Measurements from ENCODE around the gene NAV2. TPM values are rescaled to one million over a fixed set of nuclear protein-coding genes. Genes with fewer than 3 reads are reported as not detected.
A peak's percentile ranks its signal among the peaks of the same experiment; 100 is the strongest.

NAV2 gene
- polyA plus RNA-seq, 3 donors, result not detected

GRCh38 chr11:19980388-19980787, 267.8 kb downstream of the NAV2 start:
- Histone ChIP-seq H3K27ac (ENCODE audit: low read depth in 1 of 2, low read length in 2 of 2) (no peak overlapping the region), H3K36me3 (replicated peaks in 1 of 2; ENCODE audit: control insufficient read depth in 1 of 2, insufficient read depth in 2 of 2, low read length in 2 of 2) (no peaks in the 10 kb centered on the region), H2AFZ (ENCODE audit: insufficient read depth, low read depth, low read length, poor library complexity, severe bottlenecking) (no peak overlapping the region), H3K79me2 (ENCODE audit: insufficient read depth, low read length) (no peaks in the 10 kb centered on the region), H3K9ac (ENCODE audit: insufficient read depth, low read length, poor library complexity, severe bottlenecking) (no peak overlapping the region), H4K20me1 (ENCODE audit: insufficient read depth, low read length) (no peaks in the 10 kb centered on the region), H3K4me1 (ENCODE audit: control insufficient read depth in 1 of 2, insufficient read depth in 2 of 2, low read length in 2 of 2) (no peaks in the 10 kb centered on the region), H3K9me3 (replicated peaks in 1 of 2; ENCODE audit: control insufficient read depth in 1 of 2, insufficient read depth in 1 of 2, low read length in 2 of 2) (no peaks in the 10 kb centered on the region), H3K4me3 (replicated peaks in 1 of 3; ENCODE audit: low read depth in 2 of 3, low read length in 3 of 3) (no peak overlapping the region), H3K27me3 (ENCODE audit: control insufficient read depth in 2 of 2, insufficient read depth in 2 of 2, low read length in 2 of 2) (no peaks in the 10 kb centered on the region), H3K4me2 (replicated peaks; ENCODE audit: extremely low read depth, low read length, poor library complexity, severe bottlenecking) (no peak overlapping the region)
- H3K27ac Mint-ChIP-seq, result no peak overlapping the region
- H3K4me3 Mint-ChIP-seq, result no peak overlapping the region
- DNase-seq, result no peak
- no peaks in the 10 kb centered on the region for H3K36me3 Mint-ChIP-seq
- no peak for TF ChIP-seq CTCF (IDR thresholded peaks at IDR 0.05)
- H3K9me3 Mint-ChIP-seq, result no peaks in the 10 kb centered on the region
- peaks cover 0 to 4% (median 0%) of the 10 kb centered on the region in 3 donors for H3K27me3 Mint-ChIP-seq (ENCODE audit: low read depth in 3 of 3)
- intact Hi-C loops (cut with micrococcal nuclease), result no loop called here
- WGBS (ENCODE audit: insufficient coverage), result no CpG with 5 or more reads among the region's 1 CpG
- H3K4me1 Mint-ChIP-seq, result peaks cover 8% of the 10 kb centered on the region

- H3K4me1 ChIP-seq (ENCODE audit: control insufficient read depth in 1 of 2, insufficient read depth in 2 of 2, low read length in 2 of 2), result no peaks in the 10 kb centered on the region
- H3K4me3 ChIP-seq (replicated peaks in 1 of 3; ENCODE audit: low read depth in 2 of 3, low read length in 3 of 3), result no peak overlapping the region
- H3K9me3 Mint-ChIP-seq, result no peaks in the 10 kb centered on the region
- H3K36me3 Mint-ChIP-seq, result no peaks in the 10 kb centered on the region
- H3K36me3 ChIP-seq (replicated peaks in 1 of 2; ENCODE audit: control insufficient read depth in 1 of 2, insufficient read depth in 2 of 2, low read length in 2 of 2), result no peaks in the 10 kb centered on the region
- no peak overlapping the region for H3K27ac ChIP-seq (ENCODE audit: low read depth in 1 of 2, low read length in 2 of 2)
- peaks cover 0 to 4% (median 0%) of the 10 kb centered on the region in 3 donors for H3K27me3 Mint-ChIP-seq (ENCODE audit: low read depth in 3 of 3)
- no peak overlapping the region for H3K4me3 Mint-ChIP-seq
- no peaks in the 10 kb centered on the region for H3K27me3 ChIP-seq (ENCODE audit: control insufficient read depth in 2 of 2, insufficient read depth in 2 of 2, low read length in 2 of 2)
- H2AFZ ChIP-seq (ENCODE audit: insufficient read depth, low read depth, low read length, poor library complexity, severe bottlenecking), result no peak overlapping the region
- no peaks in the 10 kb centered on the region for H4K20me1 ChIP-seq (ENCODE audit: insufficient read depth, low read length)
- no peak for DNase-seq
- no peak for TF ChIP-seq CTCF (IDR thresholded peaks at IDR 0.05)
- H3K4me2 ChIP-seq (replicated peaks; ENCODE audit: extremely low read depth, low read length, poor library complexity, severe bottlenecking), result no peak overlapping the region
- no peaks in the 10 kb centered on the region for H3K9me3 ChIP-seq (replicated peaks in 1 of 2; ENCODE audit: control insufficient read depth in 1 of 2, insufficient read depth in 1 of 2, low read length in 2 of 2)
- H3K27ac Mint-ChIP-seq, result peak overlapping the region in 1 of 7 donors; percentile 16
- intact Hi-C loops (cut with micrococcal nuclease), result no loop called here
- WGBS (ENCODE audit: insufficient coverage), result 46% methylated on average over 2 of the region's 8 CpGs
- H3K9ac ChIP-seq (ENCODE audit: insufficient read depth, low read length, poor library complexity, severe bottlenecking), result no peak overlapping the region
- H3K4me1 Mint-ChIP-seq, result peaks cover 8% of the 10 kb centered on the region
- H3K79me2 ChIP-seq (ENCODE audit: insufficient read depth, low read length), result no peaks in the 10 kb centered on the region
Measured at GRCh38 chr11:19980957-19981669, 268.5 kb downstream of the NAV2 start.

Measured in CD14-positive monocyte (primary cell).